Activated naive CD4-positive, alpha-beta T cell treated with anti-CD3 and anti-CD28 coated beads, Interleukin-2, amount 50 U/mL, for 24 hours (primary cell): ENCODE data around the gene PDCD2L.
A peak's percentile ranks its signal among the peaks of the same experiment; 100 is the strongest.
"Not testable (repeated sequence)": the region's sequence is repeated elsewhere in the genome, so short reads cannot be mapped to it uniquely, and the experiment has no call there.

Source experiments
- H3K27ac Mint-ChIP-seq: one replicate; pipeline ENCODE4 v1.8.0; 2021; ENCODE audit warnings: mild to moderate bottlenecking, mixed read lengths
- H3K27me3 Mint-ChIP-seq: one replicate; pipeline ENCODE4 v1.8.0; 2021; ENCODE audit warnings: mixed read lengths
- H3K36me3 Mint-ChIP-seq: one replicate; pipeline ENCODE4 v1.8.0; 2021; ENCODE audit warnings: mixed read lengths
- H3K4me1 Mint-ChIP-seq: one replicate; pipeline ENCODE4 v1.8.0; 2021; ENCODE audit warnings: mixed read lengths
- H3K4me3 Mint-ChIP-seq: one replicate; pipeline ENCODE4 v1.8.0; 2021; ENCODE audit warnings: mild to moderate bottlenecking, mixed read lengths
- H3K9me3 Mint-ChIP-seq: one replicate; pipeline ENCODE4 v1.8.0; 2021; ENCODE audit warnings: mixed read lengths

PDCD2L gene

GRCh38 chr19:34464785-34465184 lies 60.6 kb downstream of the PDCD2L start:
- H3K36me3 Mint-ChIP-seq = peaks cover 25% of the 10 kb centered on the region
- H3K4me3 Mint-ChIP-seq, H3K27me3 Mint-ChIP-seq, H3K4me1 Mint-ChIP-seq, H3K27ac Mint-ChIP-seq, H3K9me3 Mint-ChIP-seq: not testable (repeated sequence)

DNA sequence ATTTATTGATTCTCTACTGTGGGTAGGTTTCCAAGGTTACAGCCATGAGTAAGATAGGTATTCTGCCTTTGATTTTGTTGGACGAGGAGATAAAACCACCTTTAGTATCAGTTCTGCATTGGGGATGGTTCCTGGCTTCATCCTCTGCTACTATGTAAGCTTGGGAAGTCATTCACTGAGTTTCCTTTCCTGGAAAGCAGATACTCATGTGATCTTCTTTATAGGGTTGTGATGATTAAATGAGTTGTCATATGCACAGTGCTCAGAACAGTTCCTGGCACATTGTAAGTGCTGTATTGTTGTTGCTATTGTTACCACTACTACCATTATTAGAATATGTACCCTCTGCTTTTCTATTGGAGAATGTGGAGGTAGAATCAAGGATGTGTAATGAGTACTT lies 64.2 kb downstream of the PDCD2L start:
- no peaks in the 10 kb centered on the region for H3K27me3 Mint-ChIP-seq
- H3K4me3 Mint-ChIP-seq = no peak overlapping the region
- H3K27ac Mint-ChIP-seq = no peak overlapping the region
- H3K36me3 Mint-ChIP-seq = peaks cover 25% of the 10 kb centered on the region
- H3K4me1 Mint-ChIP-seq = no peaks in the 10 kb centered on the region
- no peaks in the 10 kb centered on the region for H3K9me3 Mint-ChIP-seq

DNA sequence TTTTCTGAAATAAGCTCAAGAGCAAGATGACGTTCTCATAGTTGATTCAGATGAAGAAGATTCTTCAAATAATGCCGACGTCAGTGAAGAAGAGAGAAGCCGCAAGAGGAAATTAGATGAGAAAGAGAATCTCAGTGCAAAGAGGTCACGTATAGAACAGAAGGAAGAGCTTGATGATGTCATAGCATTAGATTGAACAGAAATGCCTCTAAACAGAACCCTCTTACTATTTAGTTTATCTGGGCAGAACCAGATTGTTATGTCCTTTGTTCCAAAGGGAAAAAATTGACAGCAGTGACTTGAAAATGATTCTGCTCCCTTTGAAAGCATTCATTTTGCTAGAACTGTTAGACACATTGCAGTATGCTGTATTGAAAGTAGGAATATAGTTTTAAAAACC lies 64.8 kb downstream of the PDCD2L start:
- not testable (repeated sequence) for H3K9me3 Mint-ChIP-seq, H3K27ac Mint-ChIP-seq

GRCh38 chr19:34471906-34472700 lies 67.9 kb downstream of the PDCD2L start:
- Mint-ChIP-seq H3K27me3 (no peaks in the 10 kb centered on the region), H3K4me3 (no peak overlapping the region), H3K36me3 (peaks cover 23% of the 10 kb centered on the region), H3K27ac (peak overlapping the region; percentile 78), H3K9me3 (no peaks in the 10 kb centered on the region), H3K4me1 (peaks cover 7% of the 10 kb centered on the region)

More for the DNA sequence above, 64.8 kb downstream of the PDCD2L start:
- H3K4me1 Mint-ChIP-seq, H3K4me3 Mint-ChIP-seq, H3K27me3 Mint-ChIP-seq: not testable (repeated sequence)
- H3K36me3 Mint-ChIP-seq = peaks cover 25% of the 10 kb centered on the region

- no peak overlapping the region for H3K4me3 Mint-ChIP-seq
Measured at GRCh38 chr19:34474233-34474989, 70.2 kb downstream of the PDCD2L start.

GRCh38 chr19:34475026-34475974 lies 71.1 kb downstream of the PDCD2L start:
- no peak overlapping the region for H3K4me3 Mint-ChIP-seq
- H3K36me3 Mint-ChIP-seq = peaks cover 14% of the 10 kb centered on the region
- peak overlapping the region; percentile 41 for H3K27ac Mint-ChIP-seq
- peaks cover 5% of the 10 kb centered on the region for H3K27me3 Mint-ChIP-seq
- peaks cover 7% of the 10 kb centered on the region for H3K4me1 Mint-ChIP-seq
- H3K9me3 Mint-ChIP-seq = no peaks in the 10 kb centered on the region

More at GRCh38 chr19:34474233-34474989, 70.2 kb downstream of the PDCD2L start:
- peaks cover 3% of the 10 kb centered on the region for H3K27me3 Mint-ChIP-seq
- peaks cover 7% of the 10 kb centered on the region for H3K4me1 Mint-ChIP-seq
- H3K27ac Mint-ChIP-seq = no peak overlapping the region
- H3K9me3 Mint-ChIP-seq = no peaks in the 10 kb centered on the region
- H3K36me3 Mint-ChIP-seq = peaks cover 14% of the 10 kb centered on the region
